ENCODE results near the gene IFT57.

GRCh38 chr3:108234387-108234957 lies 12.2 kb upstream of the IFT57 start:
- 0 out of 2 replicates have a peak, but pooled peaks have one; percentile 33 for TF ChIP-seq GATA2 (IDR thresholded peaks at IDR 0.05; ENCODE audit: low read depth, low read length)
- TF ChIP-seq GATA3 (IDR thresholded peaks at IDR 0.05; ENCODE audit: low read depth, low read length) = no peak
